ENCODE results near the gene C5orf15.

Gene C5orf15

DNA sequence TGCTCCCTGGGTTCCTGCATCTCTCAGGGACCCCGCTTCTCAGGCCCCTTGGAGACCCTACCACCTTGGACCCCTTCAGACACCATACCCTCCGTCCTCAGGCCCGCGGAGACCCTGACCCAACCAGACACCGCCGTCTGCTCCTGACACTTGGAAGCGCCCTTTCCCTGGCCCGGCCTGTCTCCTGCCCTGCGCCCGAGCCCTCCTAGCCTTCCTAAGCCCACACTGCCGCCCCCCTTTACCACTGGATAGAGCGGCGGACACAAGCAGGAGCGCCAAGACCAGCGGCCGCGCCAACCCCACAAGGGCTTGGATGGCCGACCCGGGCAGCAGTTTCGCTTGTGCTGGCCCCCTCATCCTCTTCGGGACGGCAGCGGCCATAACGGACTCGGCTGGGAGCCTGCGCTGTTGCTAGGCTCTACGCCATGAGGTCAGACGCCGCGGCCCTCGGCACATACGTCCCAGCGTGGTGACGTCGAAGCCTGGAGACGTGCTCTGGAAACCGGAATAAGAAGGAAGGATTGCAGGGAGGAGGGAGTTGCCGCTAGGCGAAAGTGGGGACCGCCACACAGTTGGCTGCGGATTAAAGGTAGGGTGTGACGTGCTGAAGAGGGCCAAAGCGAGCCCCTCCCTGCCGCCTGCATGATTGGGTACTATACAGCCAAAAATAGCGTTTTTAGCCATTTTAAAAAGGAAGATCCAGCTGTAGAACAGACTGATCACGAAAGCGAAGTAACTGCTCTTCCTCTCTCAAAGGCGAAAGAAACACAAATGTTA lies at the start of gene C5orf15:
Gene C5orf15 (minus strand): TSS at position 422 of the 777 bp plus-strand sequence. CDS start 41 bp downstream, at position 381.
- DNase-seq = peak; percentile 75

DNA sequence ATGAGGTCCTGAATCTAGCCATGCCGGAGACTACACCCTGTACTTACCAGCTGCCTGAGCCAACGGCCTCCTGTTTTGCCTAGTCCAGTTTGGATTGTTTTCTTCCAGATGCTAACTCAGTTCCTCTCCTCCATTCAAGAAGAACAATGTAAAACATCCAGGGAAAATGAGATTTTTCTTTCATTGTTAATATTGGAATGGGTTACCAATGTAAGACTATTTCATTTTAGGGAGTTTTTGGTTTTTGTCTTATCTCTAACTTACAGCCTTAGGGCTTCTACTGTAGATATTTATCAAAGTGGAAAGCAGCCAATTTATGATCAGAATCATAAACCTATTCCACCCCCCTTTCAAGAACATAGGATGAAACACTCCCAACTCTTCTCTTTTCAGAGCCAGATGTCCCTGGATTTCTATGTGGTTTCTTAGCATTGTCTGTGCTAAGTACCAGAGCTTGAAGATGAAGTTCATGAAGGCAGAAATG lies 39.9 kb upstream of the C5orf15 start:
- DNase-seq = no peak

GRCh38 chr5:134007581-134008265 lies 39.3 kb upstream of the C5orf15 start:
- no peak for DNase-seq

- DNase-seq = no peak
Observed at GRCh38 chr5:134006115-134006514, 37.7 kb upstream of the C5orf15 start.

GRCh38 chr5:134005417-134006061 lies 37.1 kb upstream of the C5orf15 start:
- DNase-seq = no peak

GRCh38 chr5:134004626-134005416 lies 36.4 kb upstream of the C5orf15 start, which contains the start of gene VDAC1:
VDAC1 (minus strand) TSS chr5:134004975; CDS start chr5:133993012, 11,963 bp downstream.
- DNase-seq = peak; percentile 24

DNA sequence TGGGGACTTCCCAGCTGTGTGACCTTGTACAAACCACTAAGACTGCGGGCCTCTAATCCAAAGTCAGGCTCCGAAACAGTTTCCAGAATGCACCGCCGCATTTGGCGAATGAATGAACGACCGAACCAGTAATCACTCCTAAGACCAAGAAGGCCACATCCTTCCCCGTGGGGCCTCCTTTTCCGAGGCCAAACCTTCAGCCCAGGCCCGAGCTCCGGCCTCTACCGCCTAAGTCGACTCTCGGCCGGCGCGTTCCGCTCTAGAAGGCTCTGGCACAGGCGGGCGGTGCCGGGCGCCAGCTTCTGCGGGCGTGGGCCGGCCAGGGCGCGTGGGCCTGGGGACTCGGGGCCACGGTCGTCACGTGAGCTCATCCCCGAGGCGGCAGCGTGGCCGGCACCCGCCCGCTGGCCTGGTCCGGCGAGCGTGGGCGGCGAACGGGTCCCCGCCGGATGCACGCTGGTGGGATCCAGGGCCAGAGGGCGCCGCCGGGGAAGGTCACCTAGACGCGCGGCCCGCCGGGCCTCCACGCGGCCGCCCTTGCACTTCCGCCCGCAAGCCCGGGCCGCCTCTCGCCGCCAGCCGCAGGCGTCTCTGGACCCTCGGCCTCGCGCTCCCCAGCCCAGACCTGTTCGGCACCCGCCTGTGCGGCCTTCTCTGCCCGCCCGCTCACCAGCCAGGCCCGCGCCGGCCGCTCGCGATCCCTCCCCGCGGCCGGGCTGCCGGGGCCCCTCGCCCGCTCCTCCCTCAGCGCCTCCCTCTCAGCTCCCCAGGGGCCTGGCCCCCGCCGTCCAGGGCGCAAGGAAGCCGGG lies 35.6 kb upstream of the C5orf15 start:
- no peak for DNase-seq

DNA sequence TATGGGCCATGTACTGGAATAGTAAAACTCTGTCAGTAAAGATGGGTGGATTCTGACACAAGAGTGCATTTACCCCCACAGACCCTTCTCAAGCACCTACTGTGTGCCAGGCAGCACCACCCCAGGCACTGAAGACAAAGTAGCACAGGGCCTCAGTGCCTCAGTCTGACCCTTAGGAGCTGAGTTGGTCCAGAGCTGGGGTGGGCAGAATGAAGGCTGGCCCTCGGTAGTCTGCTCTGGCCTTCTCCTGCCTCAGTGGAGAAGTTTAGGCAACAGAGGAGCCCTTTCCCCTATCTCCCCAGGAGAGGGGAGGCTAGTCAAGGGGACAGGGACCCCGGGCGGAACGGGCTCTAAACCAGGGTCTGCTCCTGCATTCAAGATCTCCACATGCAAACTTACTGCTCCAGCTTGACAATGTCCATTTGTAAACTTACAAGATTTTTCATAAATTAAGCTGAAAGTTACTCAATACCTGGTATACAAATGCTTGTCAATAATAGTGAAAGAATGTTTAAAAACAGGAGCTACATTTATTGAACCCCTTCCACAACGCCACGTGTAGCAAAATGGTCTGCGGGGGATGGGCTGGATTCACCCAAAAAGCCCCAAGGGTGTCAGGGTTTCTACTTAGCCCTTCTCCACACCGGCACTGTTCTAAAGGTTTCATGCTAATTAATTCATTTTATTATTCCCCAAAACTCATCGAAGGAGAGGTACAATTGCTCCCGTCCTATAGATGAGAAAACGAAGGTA lies 34.8 kb upstream of the C5orf15 start:
- DNase-seq = no peak

- no peak for DNase-seq
Observed at GRCh38 chr5:134001938-134002731, 33.7 kb upstream of the C5orf15 start.

DNA sequence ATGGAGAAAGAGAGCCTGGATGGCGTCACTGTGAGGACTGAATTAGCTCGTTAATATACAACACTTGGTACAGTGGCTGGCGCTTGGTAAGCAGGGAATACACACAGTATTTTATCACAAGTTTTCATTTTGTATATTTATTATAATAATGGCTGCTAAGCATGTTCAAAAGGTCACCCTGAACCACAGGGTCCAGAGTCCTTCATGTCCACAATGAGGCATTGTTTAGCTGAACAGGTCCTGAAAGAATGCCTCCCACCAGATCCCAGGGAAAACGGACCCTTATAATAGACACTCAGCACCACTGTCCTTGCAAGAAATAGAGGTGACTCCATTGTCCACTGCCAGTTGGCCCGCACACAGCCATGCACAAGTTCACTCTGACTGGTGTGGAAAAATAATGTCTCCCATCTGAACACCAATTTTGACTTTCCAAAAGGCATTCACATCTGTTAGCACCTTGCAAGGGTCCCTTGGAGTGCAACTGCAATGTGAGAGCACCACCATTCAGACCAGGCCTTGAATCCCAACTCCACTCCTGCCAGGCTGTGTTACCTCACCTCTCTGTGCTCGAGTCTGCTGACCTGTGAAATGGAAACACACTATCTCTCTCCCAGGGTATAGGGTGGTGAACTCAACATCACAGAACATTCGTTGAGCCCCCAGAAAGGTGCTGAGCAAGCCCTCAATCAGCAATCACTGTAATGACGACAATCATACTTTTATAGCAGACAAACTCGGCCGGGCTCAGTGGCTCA lies 32.5 kb upstream of the C5orf15 start:
- DNase-seq = no peak

DNA sequence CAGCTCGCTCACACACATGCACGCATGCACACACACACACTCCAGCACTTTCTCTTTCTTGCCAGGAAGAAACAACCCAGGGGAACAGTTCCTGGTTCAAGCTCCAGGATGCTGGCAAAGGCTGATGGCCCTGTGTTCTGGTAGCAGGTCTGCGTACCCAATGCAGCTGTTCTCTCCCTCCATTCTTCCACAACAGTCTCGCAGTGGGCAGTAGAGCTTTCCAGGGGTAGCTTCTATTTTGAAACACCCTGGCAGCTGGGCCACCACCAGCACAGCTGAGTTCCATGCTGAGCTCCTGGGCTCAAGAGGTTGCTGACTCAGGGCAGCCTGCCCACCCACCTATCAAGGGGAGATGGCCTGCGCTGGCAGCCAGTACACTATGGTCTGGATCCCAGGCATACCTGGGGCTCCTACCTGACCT lies 31.7 kb upstream of the C5orf15 start:
- DNase-seq = no peak

GRCh38 chr5:133998807-133999206 lies 30.4 kb upstream of the C5orf15 start:
- no peak for DNase-seq

- no peak for DNase-seq
Observed at GRCh38 chr5:133998042-133998441, 29.6 kb upstream of the C5orf15 start.

DNA sequence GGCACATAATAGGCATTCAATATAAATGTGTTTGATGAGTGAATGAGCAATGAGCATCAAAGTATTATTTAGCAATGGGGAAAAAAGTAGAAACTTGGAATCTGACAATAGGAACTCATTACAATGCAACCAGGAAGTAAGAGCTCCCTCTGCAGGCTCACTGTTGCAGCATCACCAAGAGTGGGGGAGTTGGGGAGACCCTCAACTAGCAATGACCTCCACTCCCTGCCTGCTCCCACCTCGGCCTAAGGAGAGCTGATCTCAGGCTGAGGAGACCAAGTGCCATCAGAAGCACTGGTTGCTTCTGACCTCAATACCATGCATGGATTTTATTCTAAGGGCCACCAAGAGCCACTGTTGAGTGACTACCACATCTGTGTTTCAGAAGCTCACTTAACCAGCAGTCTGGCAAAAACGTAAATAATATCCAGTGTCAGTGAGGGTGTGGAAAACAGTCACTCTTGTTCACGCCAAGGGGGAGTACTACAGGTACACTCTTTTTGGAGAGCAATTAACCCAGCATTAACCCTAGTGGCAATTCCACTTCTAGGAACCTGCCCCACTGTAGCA lies 28.3 kb upstream of the C5orf15 start:
- DNase-seq = no peak

DNA sequence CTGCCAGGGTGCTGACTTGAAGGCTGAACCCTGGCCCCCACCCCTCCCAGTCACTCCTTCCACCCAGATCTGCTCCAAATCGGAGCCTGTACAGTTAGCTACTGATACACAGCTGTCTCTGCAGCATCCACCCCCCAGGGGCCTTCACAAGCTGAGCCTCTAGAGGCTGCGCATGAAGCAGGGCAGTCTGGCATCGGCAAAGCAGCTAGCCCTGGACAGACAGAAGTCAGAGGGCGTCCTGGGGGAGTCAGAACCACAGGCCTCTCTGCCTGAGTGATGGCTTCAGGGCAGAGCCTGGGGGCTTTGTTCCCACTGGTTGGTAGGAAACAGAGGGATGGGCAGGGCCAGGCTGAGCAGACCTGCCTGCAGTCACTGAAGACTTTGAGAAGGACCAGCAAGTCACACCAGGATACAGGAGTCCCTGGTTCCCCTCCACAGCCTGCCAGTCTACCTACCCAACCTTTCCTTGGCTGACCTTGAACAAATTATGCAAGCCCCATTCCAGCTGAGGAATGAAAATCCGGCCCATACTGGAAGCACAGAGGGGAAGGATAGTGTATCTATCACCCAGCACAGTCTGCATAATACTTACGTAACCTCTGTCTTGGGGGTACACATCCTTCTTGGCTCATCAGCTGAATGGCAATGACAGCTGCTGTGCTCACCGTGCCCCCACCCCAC lies 27.6 kb upstream of the C5orf15 start:
- no peak for DNase-seq

DNA sequence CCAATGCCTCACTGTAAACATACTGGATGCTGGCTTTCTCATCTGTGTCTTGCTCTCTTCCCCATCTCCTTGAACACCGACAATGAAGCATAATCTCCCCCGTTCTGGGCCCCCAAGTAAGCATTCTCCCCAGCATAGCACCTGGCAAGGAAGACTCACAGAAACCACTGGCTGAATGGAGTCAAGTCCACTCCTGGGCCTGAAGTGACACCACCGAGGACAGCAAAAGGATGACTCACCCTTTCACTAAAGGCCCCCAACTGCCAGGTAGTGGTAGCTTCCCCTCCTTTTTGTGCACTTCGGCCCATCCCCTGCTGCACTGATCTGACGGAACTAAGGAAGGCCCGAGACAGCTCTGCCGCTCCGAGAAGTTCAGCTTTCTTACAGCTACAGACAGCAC lies 26.9 kb upstream of the C5orf15 start:
- DNase-seq = no peak

DNA sequence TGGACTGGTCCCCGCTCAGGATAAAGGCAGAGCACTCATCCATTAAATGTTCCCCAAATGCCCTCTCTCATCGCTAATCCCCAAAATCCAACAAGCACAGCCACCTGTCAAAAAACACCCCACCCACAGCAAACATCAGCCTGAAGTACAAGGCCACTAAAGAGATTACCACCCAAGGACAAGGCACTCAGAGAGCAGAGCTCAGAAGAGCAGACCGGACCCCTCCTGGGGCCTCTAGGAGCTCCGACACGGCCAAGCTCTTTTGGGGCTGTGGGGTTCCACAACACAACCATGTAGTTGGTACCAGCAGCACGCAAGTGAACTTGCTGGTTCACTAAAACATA lies 26.5 kb upstream of the C5orf15 start:
- DNase-seq = no peak

GRCh38 chr5:133994297-133994989 lies 26.0 kb upstream of the C5orf15 start:
- no peak for DNase-seq

Measured in GF-D8 (cell line).